Stimulated activated naive CD8-positive, alpha-beta T cell treated with anti-CD3 and anti-CD28 coated beads, Interleukin-15, Interleukin-2, amounts not matched to agents 100 ng/mL and 50 ng/mL, for 24 hours (primary cell): ENCODE results near the gene RAB11FIP3.
"Not testable (repeated sequence)": the region's sequence is repeated elsewhere in the genome, so short reads cannot be mapped to it uniquely, and the experiment has no call there.

Source experiments
- H3K27ac Mint-ChIP-seq: one replicate; pipeline ENCODE4 v1.8.0; 2021; ENCODE audit warnings: mild to moderate bottlenecking, mixed read lengths
- H3K27me3 Mint-ChIP-seq: one replicate; pipeline ENCODE4 v1.8.0; 2021; ENCODE audit warnings: mixed read lengths
- H3K36me3 Mint-ChIP-seq: one replicate; pipeline ENCODE4 v1.8.0; 2021; ENCODE audit warnings: low read depth, mixed read lengths
- H3K4me1 Mint-ChIP-seq: one replicate; pipeline ENCODE4 v1.8.0; 2021; ENCODE audit warnings: low read depth, mixed read lengths
- H3K4me3 Mint-ChIP-seq: one replicate; pipeline ENCODE4 v1.8.0; 2021; ENCODE audit warnings: mild to moderate bottlenecking, mixed read lengths
- H3K9me3 Mint-ChIP-seq: one replicate; pipeline ENCODE4 v1.8.0; 2021; ENCODE audit warnings: mixed read lengths

The RAB11FIP3 gene

DNA sequence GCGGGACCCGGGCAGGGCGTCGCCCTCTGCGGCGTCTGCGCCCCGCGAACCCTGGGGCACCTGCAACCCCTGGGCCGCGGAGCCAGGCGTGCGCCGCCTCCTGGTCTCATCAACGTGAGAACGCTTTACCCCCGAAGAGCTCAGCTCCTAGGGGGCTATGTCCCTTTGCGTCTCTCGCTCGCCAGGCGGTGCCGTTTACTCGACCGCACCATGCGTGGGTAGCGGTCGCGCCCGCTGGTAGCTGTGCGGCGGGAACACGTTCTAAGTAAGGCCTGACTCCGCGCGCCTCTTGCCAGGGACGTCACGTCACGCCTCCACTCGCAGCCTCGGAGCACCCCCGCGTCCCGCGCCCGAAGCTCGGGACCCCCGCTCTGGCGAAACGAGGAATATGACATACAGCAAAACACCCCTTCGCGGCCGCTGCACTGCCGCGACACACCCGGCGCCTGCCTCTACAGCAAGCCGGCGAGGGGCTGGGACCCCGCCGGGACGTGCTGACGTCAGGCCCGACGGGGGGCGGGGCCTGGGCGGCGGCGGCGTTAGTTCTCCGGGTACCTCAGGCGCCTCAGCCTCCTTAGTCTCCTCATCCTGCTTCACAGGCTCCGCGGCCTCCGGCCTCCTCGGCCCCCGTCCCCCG lies at the start of gene RAB11FIP3:
Gene RAB11FIP3 (plus strand): TSS at position 568 of the 637 bp plus-strand sequence. CDS start 358 bp downstream, outside the sequence.
- Mint-ChIP-seq H3K27ac (peak within 1 kb of the TSS; percentile 61), H3K4me3 (peak within 1 kb of the TSS; percentile 83), H3K27me3 (peaks cover 12% of the 10 kb centered on the region), H3K36me3 (no peaks in the 10 kb centered on the region), H3K9me3 (no peaks in the 10 kb centered on the region), H3K4me1 (peaks cover 29% of the 10 kb centered on the region)

DNA sequence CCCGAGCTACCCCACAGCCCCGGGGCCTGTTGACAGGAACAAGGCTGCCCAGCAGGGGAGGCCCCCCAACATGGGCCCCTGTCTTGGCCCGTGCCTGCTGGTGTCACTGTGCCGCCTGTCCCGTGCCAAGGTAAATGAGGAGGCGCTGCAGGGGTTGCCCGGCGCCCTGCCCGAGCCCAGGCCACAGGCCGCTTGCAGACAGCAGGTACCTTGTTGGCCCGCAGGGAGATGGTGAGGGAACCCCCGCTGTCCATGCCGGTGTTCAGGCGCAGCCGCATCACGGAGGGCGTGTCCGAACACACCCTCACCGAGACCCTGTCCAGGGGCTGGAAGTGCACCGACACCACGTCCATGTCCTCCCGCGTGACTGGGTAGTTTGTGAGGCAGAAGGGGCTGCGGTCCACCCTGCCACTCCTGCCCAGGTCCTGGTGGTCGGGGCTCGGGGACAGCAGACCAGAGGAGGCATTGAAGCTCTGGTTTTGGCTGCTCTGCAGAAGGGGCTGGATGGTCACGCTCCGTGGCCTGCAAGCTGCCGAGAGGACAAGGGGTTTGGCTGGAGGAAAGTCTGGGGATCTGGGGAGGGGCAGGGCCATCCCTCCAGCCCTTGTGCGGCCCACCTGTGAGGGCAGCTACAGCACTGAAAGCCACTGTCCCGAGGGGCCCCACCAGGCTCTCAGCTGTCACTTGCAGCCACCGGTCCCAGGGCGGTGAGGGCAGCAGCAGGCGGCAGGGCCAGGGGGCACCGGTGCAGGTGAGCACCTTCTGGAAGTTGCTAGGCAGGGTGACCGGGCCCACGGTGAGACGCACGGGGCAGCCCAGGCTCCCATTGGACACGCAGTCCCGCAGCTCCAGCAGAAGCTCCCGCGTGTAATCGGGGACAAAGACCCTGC lies 49.3 kb upstream of the RAB11FIP3 start:
- H3K36me3 Mint-ChIP-seq, result no peaks in the 10 kb centered on the region
- peaks cover 9% of the 10 kb centered on the region for H3K4me1 Mint-ChIP-seq
- H3K27me3 Mint-ChIP-seq, result no peaks in the 10 kb centered on the region
- no peak overlapping the region for H3K27ac Mint-ChIP-seq
- H3K9me3 Mint-ChIP-seq, result no peaks in the 10 kb centered on the region
- H3K4me3 Mint-ChIP-seq, result no peak overlapping the region

DNA sequence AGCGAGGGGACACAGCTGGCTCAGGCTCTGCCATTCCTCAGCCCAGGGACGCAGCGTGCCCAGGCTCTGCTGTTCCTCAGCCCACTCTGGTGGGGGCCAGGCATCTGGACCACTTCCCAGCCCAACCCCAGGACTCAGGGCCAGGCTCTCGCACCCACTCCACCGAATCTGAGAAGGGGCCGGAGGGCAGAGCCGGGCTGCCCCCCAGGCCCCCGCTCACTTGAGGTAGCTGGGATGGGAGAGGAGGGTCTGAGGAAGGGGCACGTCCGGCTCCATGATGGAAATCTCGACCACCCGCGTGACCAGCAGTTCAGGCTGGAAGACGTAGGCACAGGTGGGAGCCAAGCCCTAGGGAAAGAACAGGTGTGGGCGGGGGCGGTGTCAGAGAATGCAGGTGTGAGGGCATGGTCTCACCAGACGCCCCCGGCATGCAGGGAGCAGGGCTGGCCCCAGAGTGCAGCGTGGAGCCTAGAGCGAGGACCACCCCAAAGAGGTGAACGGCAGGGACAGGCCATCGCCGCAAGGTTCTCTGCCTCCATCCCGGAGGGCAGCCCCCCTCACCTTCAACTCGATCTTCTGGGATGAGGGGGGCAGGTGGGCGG lies 48.5 kb upstream of the RAB11FIP3 start:
- no peak overlapping the region for H3K27ac Mint-ChIP-seq
- H3K27me3 Mint-ChIP-seq, result no peaks in the 10 kb centered on the region
- H3K4me3 Mint-ChIP-seq, result no peak overlapping the region
- H3K4me1 Mint-ChIP-seq, result peaks cover 9% of the 10 kb centered on the region
- no peaks in the 10 kb centered on the region for H3K9me3 Mint-ChIP-seq
- H3K36me3 Mint-ChIP-seq, result no peaks in the 10 kb centered on the region

GRCh38 chr16:377419-377951 lies 48.0 kb upstream of the RAB11FIP3 start:
- H3K9me3 Mint-ChIP-seq, result no peaks in the 10 kb centered on the region
- no peak overlapping the region for H3K4me3 Mint-ChIP-seq
- no peaks in the 10 kb centered on the region for H3K36me3 Mint-ChIP-seq
- H3K27ac Mint-ChIP-seq, result no peak overlapping the region
- no peaks in the 10 kb centered on the region for H3K27me3 Mint-ChIP-seq
- H3K4me1 Mint-ChIP-seq, result peaks cover 11% of the 10 kb centered on the region

DNA sequence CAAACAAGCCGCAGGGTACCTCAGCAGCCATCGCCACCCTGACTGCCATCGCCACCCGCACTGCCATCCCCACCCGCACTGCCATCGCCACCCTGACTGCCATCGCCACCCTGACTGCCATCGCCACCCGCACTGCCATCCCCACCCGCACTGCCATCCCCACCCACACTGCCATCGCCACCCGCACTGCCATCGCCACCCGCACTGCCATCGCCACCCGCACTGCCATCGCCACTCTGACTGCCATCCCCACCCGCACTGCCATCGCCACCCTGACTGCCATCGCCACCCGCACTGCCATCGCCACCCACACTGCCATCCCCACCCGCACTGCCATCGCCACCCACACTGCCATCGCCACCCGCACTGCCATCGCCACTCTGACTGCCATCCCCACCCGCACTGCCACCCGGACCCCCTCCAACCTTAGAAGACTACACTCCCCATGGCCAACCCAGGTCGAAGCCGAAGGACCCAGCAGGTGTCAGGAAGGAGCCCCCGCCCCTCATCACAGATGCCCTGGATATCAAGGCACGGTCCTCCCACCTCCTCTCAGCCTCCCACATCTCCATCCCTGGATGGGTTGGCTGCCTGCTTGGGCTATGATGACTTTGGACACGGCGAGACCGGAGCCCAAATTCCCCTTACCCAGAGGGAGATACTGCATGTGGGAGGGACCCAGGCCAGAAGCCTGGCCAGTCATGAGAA lies 47.2 kb upstream of the RAB11FIP3 start:
- H3K4me1 Mint-ChIP-seq, result peaks cover 19% of the 10 kb centered on the region
- H3K27me3 Mint-ChIP-seq, H3K4me3 Mint-ChIP-seq, H3K9me3 Mint-ChIP-seq, H3K27ac Mint-ChIP-seq, H3K36me3 Mint-ChIP-seq: not testable (repeated sequence)

DNA sequence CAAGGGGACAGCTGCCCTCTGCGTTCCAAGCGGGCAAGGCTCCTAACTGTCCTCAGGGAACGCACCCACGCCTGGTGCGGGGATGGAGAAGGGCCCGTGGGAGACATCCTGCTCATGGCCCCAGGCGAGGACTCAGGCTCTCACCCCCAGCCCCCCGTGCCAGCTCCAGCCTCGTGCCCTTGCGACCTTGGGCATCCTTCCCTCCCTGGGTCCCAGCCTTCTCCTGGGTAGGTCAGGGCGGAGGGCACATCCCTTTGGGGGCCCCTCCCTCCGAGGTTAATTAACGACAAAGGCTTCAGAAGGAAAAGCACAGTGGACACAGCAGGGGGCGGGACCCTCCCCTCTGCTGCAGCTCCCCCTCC lies 46.6 kb upstream of the RAB11FIP3 start:
- Mint-ChIP-seq H3K9me3 (no peaks in the 10 kb centered on the region), H3K4me1 (peaks cover 25% of the 10 kb centered on the region), H3K27ac (no peak overlapping the region), H3K36me3 (no peaks in the 10 kb centered on the region), H3K4me3 (no peak overlapping the region), H3K27me3 (peaks cover 3% of the 10 kb centered on the region)

- Mint-ChIP-seq H3K4me1 (peaks cover 29% of the 10 kb centered on the region), H3K4me3 (peak overlapping the region; percentile 74), H3K27ac (no peak overlapping the region), H3K36me3 (no peaks in the 10 kb centered on the region), H3K9me3 (no peaks in the 10 kb centered on the region), H3K27me3 (peaks cover 3% of the 10 kb centered on the region)
Observed at GRCh38 chr16:379183-379960, 46.1 kb upstream of the RAB11FIP3 start.

- Mint-ChIP-seq H3K27ac (peak overlapping the region; percentile 67), H3K4me1 (peaks cover 29% of the 10 kb centered on the region), H3K36me3 (no peaks in the 10 kb centered on the region), H3K4me3 (peak overlapping the region; percentile 74), H3K27me3 (peaks cover 3% of the 10 kb centered on the region), H3K9me3 (no peaks in the 10 kb centered on the region)
Observed at GRCh38 chr16:379961-380761, 45.3 kb upstream of the RAB11FIP3 start.

DNA sequence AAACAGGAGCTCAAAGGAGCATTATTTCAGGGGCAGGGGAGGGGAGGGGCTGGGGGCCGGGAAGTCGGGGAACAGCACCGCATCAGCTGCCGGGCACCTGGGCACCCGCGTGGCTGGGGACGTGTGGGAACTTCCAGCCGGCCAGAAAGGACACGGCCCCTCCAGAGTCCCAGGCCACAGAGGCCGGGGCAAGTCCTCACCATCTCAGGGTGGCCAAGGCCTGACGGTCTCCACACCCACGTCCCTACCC lies 44.8 kb upstream of the RAB11FIP3 start:
- no peaks in the 10 kb centered on the region for H3K36me3 Mint-ChIP-seq
- H3K27ac Mint-ChIP-seq, result no peak overlapping the region
- H3K27me3 Mint-ChIP-seq, result peaks cover 3% of the 10 kb centered on the region
- H3K4me3 Mint-ChIP-seq, result peak overlapping the region; percentile 74
- H3K9me3 Mint-ChIP-seq, result no peaks in the 10 kb centered on the region
- H3K4me1 Mint-ChIP-seq, result peaks cover 29% of the 10 kb centered on the region

- Mint-ChIP-seq H3K9me3 (no peaks in the 10 kb centered on the region), H3K4me3 (peak overlapping the region; percentile 74), H3K4me1 (peaks cover 29% of the 10 kb centered on the region), H3K27me3 (peaks cover 3% of the 10 kb centered on the region), H3K27ac (no peak overlapping the region), H3K36me3 (no peaks in the 10 kb centered on the region)
Observed at GRCh38 chr16:381012-381788, 44.2 kb upstream of the RAB11FIP3 start.

GRCh38 chr16:381789-382717 lies 43.4 kb upstream of the RAB11FIP3 start, which contains the start of gene PGAP6:
Gene PGAP6 (minus strand): TSS chr16:381978. CDS start chr16:381821, 157 bp downstream.
- no peaks in the 10 kb centered on the region for H3K9me3 Mint-ChIP-seq
- peaks cover 3% of the 10 kb centered on the region for H3K27me3 Mint-ChIP-seq
- H3K27ac Mint-ChIP-seq, result peak within 1 kb of the TSS; percentile 87
- H3K4me1 Mint-ChIP-seq, result peaks cover 29% of the 10 kb centered on the region
- no peaks in the 10 kb centered on the region for H3K36me3 Mint-ChIP-seq
- H3K4me3 Mint-ChIP-seq, result peak within 1 kb of the TSS; percentile 83

GRCh38 chr16:383326-384051 lies 42.0 kb upstream of the RAB11FIP3 start:
- Mint-ChIP-seq H3K4me3 (peak overlapping the region; percentile 83), H3K4me1 (peaks cover 29% of the 10 kb centered on the region), H3K27me3 (peaks cover 3% of the 10 kb centered on the region), H3K9me3 (no peaks in the 10 kb centered on the region), H3K27ac (peak overlapping the region; percentile 87), H3K36me3 (no peaks in the 10 kb centered on the region)
